Measurements from ENCODE around the gene ATP1A4. TPM values are rescaled to one million over a fixed set of nuclear protein-coding genes. Genes with fewer than 3 reads are reported as not detected.
"Not testable (repeated sequence)": the region's sequence is repeated elsewhere in the genome, so short reads cannot be mapped to it uniquely, and the experiment has no call there.

The ATP1A4 gene
- polyA plus RNA-seq, 1 donor = 4.0 TPM

DNA sequence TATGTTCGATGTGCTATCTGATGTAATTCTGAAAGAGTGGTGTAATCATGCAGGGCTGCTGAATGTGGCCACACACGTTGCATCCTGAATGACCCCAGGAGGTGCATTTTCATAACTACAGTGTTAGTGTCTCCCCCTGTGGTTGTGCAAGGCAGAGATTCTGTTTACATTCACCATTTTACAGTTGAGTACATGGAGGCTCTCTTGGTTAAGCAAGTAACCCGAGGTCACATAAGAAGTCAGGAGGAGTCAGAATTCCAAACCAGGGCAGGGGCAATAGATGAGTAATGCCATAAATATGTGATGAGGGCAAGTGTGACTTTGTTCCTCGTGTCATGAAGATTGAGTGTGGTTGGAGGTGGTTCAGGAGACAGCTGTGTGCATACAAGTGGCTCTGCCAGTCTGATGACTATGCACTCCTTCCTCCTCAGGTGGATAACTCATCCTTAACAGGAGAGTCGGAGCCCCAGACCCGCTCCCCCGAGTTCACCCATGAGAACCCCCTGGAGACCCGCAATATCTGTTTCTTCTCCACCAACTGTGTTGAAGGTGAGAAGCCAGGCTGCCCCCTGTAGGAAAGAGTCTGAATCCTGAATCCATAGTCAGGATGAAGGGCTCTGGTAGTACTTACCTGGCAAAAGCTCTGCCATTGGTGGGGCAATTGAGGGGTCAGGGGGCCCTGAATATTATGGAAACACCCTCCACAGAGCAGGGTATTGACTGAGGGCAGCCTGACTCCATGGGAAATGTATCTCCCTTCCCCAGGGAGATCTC lies 26.5 kb upstream of the ATP1A4 start:
- no peak for DNase-seq

DNA sequence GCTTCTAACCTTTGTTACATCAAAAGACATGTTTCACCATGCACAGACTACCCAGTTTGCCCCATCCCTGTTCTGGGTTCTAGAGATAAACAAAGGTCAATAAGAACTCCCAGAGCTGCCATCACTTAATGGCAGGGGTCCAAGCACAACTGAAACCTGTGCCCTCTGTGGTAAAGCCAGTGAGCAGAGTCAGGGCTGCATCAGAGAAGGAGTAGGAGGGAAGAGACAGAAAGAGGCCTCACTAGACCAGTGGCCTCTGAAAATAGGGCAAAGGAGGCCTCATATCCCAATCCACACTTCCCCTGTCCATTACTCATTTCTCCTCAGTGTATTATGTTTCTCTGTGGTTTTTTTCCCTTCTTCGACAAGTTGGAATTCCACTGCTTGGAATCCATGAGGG lies 25.7 kb upstream of the ATP1A4 start:
- DNase-seq = no peak

DNA sequence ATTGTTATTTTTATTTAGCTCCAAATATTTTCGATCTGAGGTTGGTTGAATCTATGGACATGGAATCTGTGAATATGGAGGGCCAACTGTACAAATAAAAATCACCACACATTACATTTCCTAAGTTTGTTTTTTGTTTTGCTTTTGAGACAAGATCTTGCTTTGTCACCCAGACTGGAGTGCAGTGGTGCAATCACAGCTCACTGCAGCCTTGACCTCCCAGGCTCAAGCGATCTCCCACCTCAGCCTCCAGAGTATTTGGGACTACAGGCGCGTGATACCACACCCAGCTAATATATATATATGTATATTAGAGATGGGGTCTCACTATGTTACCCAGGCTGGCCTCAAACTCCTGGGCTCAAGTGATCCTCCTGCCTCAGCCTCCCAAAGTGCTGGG lies 25.1 kb upstream of the ATP1A4 start:
- not testable (repeated sequence) for DNase-seq

DNA sequence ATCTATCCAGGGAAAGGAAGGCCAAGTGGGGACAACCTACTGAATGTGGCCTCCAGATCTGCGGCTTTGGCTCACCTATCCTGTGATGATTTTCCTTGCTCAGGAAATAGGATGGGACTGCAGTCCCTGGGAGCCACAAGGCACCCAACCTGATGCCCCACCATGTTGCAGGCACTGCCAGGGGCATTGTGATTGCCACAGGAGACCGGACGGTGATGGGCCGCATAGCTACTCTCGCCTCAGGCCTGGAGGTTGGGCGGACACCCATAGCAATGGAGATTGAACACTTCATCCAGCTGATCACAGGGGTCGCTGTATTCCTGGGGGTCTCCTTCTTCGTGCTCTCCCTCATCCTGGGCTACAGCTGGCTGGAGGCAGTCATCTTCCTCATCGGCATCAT lies 24.0 kb upstream of the ATP1A4 start:
- DNase-seq = no peak

DNA sequence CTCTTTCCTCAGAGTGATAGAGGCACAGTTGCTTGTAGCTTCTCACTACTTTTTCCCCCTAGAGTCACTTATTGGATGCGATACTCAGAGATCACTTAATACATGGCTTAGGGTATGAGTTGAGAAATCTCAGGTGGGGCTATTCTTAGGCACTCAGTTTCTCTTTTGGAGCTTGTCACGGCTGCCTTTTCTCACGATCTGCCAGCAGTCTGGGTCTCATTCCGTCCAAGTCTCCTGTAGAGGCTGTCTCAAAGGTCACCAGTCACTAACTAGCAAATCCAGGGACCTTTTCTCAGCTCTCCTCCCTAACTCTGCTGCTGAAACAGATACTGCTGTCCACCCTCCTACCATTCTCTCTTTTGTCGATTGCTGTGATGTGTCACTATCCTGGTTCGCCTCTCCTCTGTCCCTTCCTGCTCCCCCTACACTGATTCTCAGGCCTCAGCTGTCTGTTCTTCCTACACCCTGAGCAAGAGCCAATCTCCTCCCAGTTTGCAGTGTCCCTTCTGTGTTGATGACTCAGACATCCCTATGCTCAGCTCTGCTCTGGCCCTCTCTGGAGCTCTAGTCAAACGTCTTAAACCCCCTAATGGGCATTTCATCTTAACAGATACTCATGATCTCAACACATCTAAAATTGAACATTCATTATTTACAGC lies 23.4 kb upstream of the ATP1A4 start:
- DNase-seq = no peak

DNA sequence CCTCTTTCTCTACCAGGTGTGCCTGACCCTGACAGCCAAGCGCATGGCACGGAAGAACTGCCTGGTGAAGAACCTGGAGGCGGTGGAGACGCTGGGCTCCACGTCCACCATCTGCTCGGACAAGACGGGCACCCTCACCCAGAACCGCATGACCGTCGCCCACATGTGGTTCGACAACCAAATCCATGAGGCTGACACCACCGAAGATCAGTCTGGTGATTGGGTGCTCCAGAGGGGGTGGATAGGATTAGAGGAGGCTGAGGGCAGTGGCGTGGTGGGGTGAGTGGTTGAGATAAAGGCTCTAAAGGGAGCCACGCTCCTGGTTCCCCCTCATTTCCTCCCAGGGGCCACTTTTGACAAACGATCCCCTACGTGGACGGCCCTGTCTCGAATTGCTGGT lies 22.8 kb upstream of the ATP1A4 start:
- no peak for DNase-seq

DNA sequence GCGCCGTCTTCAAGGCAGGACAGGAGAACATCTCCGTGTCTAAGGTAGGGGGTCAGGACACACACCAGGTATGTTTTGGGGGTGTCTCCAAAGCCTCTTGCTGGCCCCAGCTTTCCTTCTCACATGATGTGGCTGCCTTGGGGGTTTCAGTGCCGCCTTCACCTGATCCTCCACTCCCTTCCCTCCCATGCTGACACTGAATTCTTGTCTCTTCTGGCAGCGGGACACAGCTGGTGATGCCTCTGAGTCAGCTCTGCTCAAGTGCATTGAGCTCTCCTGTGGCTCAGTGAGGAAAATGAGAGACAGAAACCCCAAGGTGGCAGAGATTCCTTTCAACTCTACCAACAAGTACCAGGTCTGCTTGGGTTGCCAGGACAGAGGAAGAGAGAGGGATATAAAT lies 22.4 kb upstream of the ATP1A4 start:
- no peak for DNase-seq

DNA sequence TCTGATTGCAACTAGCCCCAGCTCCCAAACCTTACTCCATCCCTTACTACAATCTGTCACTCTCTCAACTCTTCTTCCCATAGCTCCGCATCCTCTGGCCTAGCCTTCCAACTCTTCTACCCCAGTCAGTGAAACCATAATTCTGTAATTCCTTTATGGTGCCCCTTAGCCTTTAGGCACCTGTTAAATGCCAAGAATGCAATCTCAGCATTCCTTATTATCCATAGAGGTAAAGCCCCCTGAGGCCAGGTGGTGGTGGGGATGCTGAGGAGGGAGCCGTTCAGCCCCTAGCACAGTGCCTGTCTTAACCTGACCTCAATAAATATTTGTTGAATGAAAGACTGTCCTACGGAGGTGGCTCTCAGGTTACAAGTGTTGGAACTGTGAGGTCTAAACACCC lies 21.8 kb upstream of the ATP1A4 start:
- no peak for DNase-seq

DNA sequence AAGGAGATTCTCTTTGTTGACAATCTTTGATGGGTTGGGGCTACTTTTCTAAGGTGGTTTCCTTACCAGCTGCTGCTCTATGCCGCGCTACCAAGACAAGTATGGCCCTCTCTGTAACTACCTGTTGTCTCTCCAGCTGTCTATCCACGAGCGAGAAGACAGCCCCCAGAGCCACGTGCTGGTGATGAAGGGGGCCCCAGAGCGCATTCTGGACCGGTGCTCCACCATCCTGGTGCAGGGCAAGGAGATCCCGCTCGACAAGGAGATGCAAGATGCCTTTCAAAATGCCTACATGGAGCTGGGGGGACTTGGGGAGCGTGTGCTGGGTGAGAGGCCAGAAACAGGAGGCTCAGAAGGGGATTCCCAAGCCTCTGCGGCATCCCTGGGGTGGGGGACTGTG lies 21.4 kb upstream of the ATP1A4 start:
- DNase-seq = no peak

DNA sequence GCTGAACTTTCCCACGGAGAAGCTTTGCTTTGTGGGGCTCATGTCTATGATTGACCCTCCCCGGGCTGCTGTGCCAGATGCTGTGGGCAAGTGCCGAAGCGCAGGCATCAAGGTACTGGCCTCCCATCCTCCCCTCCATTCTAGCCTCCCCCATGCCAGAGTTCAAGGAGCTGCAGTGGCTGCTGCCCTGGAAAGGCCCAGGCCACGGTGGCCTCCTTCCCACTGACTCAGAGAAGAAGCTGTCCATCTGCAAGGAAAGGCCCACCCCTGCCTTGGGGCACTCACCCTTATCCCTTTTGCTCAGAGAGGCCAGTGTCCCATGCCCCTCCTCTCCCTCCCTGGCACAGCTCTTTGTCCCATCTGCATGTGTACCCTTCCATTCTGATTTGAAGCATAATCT lies 20.9 kb upstream of the ATP1A4 start:
- DNase-seq = no peak

DNA sequence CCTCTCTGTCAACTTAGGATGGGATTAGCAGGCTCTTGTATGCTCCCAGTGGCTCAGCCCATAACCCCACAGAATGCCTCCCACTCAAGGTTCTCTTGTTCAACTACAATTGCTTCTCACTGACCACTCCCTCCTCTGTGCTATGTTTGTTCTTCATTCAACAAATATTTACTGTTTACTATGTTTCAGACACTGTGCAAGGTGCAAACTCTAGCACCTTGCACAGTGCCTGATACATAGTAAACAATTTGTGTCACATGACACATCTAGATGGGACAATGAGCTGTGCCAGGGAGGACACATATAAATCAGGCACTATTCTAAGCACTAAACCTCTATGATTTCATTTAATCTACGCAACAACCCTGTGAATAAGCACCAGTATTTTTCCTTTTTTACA lies 20.5 kb upstream of the ATP1A4 start:
- no peak for DNase-seq

DNA sequence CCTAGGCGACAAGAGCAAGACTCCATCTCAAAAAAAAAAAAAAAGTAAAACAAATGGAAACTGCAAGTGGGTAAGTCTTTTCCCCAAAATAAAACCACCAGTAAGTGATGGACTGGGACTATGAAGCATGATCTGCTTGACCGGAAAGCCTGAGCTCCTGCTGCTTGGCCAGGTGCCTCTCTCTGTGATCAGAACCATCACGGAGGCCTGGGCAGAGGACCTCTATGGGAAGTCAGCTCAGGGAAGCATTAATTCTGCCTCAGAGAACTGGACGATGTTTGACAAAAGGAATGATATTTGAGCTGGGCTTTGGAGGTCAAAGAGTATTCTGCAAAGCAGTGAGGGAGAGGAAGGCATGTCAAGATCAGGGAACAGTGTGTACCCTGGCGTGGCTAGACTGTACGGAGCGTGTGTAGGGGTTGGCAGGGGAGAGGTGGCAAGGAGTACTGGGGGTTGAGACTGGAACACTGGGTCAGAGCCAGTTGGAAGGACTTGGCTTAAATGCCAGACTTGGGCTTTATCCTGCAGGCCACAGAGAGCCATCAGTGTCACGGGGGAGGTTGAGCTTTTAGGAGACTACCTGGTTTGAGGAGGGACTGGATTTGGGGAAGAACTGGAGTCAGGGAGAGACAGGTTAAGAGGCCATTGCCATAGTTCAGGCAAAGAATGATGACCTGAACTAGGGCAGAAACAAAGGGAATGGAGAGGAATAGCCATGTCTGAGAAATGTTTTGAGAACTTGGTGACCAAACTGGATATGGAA lies 19.4 kb upstream of the ATP1A4 start:
- no peak for DNase-seq

DNA sequence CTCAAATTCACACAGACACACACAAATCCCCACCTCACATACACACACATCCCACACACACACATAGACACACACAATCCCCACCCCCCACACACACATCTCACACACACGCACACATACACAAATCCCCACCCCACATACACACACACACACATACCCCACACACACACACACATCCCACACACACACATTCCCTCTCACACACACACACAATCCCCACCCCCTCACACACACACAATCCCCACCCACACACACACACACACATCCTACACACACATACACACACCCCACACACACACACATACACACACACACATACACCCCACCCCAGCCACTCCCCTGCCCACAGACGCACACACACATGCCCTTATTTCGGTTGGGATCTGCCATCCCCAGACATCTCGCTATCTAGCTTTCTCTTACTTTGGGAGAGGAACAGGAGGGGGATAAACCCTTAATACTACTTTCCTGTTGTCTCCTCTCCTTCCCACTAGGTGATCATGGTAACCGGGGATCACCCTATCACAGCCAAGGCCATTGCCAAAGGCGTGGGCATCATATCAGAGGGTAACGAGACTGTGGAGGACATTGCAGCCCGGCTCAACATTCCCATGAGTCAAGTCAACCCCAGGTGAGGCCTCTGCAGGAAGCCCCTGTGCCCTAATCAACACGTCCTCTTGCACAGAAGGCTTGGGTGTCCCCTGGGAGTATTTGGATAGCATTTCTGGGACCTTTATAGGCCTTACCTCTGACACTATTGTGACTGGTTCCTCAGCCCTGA lies 17.2 kb upstream of the ATP1A4 start:
- DNase-seq = no peak

DNA sequence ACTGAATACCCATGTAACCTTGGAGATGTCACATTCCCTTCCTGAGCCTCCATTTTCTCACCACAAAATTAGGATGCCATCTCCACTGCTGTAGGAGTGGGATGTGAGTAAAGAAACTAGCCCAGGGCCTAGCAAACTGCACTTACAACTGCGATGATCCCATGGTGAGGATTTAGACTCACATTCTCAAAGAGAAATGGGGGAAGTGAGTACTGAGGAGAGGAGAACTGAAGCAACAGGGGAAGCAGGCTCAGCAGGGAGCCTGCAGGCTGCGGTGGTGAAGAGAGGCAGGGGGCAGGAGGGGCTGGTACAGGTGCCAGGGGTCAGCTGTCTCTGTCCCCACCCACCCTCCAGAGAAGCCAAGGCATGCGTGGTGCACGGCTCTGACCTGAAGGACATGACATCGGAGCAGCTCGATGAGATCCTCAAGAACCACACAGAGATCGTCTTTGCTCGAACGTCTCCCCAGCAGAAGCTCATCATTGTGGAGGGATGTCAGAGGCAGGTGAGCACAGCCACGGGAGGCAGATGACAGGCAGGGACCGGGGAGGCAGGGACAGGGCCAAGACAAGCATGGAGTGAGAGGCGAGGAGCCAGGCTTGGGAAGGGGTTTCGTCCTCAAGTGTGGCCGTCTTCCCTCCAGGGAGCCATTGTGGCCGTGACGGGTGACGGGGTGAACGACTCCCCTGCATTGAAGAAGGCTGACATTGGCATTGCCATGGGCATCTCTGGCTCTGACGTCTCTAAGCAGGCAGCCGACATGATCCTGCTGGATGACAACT lies 16.4 kb upstream of the ATP1A4 start:
- DNase-seq = no peak

DNA sequence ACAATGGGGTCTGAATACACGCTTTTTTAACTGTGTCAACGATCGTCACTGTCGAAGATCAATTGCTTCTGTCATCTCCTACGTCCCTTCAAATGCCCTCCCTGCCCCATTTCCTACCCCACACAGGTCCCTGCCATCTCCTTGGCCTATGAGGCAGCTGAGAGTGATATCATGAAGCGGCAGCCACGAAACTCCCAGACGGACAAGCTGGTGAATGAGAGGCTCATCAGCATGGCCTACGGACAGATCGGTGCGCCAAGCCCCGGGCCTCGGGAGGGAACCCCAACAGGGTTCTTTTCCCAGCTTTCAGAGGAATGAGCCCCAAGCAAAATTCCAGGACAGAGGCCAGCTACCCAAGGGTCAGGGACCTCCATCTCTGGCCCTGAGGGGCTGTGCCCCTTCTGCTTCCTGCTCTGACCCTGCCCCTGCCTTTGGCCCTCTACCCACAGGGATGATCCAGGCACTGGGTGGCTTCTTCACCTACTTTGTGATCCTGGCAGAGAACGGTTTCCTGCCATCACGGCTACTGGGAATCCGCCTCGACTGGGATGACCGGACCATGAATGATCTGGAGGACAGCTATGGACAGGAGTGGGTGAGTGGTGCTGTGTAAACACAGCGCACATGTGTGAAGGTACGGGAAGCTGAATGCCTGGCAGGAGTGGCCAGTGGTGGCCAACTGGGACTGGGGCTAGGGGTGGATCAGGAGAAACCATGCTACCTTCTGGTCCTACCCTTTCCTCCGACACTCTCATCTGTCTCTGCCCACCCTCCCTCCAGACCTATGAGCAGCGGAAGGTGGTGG lies 15.1 kb upstream of the ATP1A4 start:
- no peak for DNase-seq

DNA sequence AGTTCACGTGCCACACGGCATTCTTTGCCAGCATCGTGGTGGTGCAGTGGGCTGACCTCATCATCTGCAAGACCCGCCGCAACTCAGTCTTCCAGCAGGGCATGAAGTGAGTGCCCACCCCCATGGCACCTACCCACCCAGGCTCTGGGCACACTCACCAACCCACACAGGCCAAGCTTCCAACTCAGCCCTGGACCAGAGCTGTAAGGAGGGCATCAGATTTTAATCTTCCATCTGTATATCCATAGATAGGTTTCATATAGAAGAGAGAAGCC lies 14.5 kb upstream of the ATP1A4 start:
- no peak for DNase-seq

DNA sequence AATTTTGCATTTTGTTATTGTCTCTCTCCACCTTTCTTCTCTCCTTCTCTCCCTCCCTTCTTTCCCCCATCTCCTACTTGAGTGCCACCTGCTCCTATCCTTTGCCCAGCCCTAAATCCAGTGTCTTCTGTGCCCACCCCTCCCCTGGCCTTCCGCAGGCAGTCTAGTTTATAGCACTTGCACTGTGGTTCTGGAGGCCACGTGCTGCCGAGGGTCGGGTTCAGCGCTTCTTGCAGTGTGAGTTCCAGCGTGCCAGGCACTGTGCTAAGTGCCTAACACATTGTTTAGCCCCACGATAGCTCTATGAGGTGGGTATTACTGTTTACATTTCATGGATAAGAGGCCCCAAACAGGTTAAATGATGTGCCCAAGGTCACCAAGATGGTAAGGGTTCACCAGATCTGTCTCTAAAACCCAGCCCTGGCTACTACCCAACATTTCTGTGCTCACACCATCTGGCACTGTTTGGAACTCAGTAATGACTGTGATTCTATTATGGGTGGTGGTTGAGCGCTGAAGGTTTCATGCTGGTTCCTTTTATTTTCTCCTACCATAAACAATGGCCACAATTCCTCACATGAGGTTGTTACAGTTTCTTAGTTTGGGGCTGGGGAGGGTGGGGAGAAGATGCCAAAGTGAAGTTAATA lies 14.1 kb upstream of the ATP1A4 start:
- DNase-seq = no peak

DNA sequence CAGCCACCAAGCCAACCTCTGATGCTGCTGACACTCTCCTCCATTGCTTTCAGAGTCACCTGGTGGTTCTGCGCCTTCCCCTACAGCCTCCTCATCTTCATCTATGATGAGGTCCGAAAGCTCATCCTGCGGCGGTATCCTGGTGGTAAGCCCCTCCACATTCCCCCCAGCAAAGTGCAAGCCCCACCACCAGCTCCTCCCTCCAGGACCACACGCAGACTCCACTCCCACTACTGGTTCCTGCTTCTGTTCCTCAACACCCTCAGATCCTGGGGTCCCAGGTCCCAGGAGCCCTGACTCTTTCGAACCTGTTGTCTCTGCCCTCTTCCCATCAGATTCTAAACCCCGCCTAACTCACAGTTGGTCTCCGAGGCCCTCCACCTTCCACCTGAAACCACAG lies 11.6 kb upstream of the ATP1A4 start:
- DNase-seq = no peak

DNA sequence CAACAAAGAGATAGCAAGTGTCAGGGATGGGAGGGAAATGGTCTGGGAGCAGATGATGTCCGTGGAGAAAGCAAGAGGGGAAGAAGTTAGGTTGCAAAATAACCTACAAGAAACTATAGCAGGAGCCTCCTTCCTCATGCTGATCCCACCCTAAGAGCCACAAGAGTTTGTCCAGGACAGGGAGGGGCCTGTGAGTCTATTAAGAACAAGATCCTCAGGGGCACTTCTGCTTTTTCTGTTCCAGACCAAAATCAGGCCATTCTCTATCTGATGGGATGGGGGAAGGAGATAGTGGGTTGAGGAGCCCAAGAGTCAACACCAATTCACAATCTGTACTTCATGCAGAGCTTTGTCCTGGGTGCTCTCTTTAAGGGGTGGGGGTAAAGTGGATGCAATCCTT lies 7.7 kb upstream of the ATP1A4 start:
- DNase-seq = no peak

DNA sequence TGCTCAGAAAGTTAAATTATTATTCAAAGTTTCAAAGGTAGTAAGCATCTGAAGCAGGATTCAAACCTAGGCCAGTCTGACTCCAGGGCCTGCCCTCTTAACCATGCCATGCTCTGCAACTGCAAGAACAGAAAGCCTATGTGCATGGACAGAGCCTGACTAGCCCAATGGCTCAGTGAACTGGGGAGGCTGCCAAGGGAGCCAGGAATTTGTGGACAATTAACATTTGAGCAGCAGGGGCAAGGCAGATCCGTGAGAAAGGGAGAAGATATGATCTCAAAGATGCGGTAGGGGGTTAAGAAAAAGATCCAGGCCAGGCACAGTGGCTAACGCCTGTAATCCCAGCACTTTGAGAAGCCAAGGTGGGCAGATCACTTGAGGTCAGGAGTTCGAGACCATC lies 6.5 kb upstream of the ATP1A4 start:
- DNase-seq = no peak

DNA sequence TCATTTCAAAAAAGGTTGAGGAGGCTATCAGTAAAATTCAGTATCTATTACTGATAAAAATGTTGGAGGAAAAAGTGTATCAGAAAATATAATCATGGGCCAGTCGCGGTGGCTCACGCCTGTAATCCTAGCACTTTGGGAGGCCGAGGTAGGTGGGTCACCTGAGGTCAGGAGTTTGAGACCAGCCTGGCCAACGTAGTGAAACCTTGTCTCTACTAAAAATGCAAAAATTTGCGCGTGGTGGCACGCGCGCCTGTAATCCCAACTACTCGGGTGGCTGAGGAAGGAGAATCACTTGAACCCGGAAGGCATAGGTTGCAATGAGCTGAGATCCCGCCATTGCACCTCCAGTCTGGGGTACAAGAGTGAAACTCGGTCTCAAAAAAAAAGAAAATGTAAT lies 5.3 kb upstream of the ATP1A4 start:
- no peak for DNase-seq

Data from hindlimb muscle (tissue), 1 donor.